DOHH2 (cell line): ENCODE results near the gene ZFAND2A.

Source experiments
- H3F3A ChIP-seq: fragments of 200-600 bp; sonication (generic), shearing (Covaris generic); 2 replicates; pipeline ENCODE4 v1.6.0; 2016; ENCODE audit warnings: antibody characterized with exemption, mild to moderate bottlenecking; ENCODE audit not compliant: control insufficient read depth, insufficient read depth
- H3K27ac ChIP-seq: fragments of 200-600 bp; sonication (generic); 2 replicates; pipeline ENCODE4 v1.5.1; 2014; ENCODE audit warnings: low read depth, mild to moderate bottlenecking, low read length, moderate library complexity
- H3K27me3 ChIP-seq: fragments of 200-600 bp; sonication (generic); 2 replicates; pipeline ENCODE4 v1.6.1; 2014; ENCODE audit warnings: mild to moderate bottlenecking, low read length, mixed read lengths; ENCODE audit not compliant: control insufficient read depth
- H3K36me3 ChIP-seq: fragments of 200-600 bp; sonication (generic); 2 replicates; pipeline ENCODE4 v1.6.1; 2014; ENCODE audit warnings: mild to moderate bottlenecking, low read length, moderate library complexity, mixed read lengths; ENCODE audit not compliant: control insufficient read depth
- H3K4me1 ChIP-seq: fragments of 200-600 bp; sonication (generic); 2 replicates; pipeline ENCODE4 v1.6.1; 2014; ENCODE audit warnings: mild to moderate bottlenecking, low read length, mixed read lengths; ENCODE audit not compliant: control insufficient read depth
- H3K4me2 ChIP-seq: fragments of 200-600 bp; sonication (generic); 2 replicates; pipeline ENCODE4 v1.6.0; 2014; ENCODE audit warnings: mild to moderate bottlenecking, low read length, moderate library complexity
- H3K4me3 ChIP-seq: fragments of 200-600 bp; sonication (generic); 2 replicates; pipeline ENCODE4 v1.5.1; 2014; ENCODE audit warnings: mild to moderate bottlenecking, low read length, mixed read lengths
- H3K79me2 ChIP-seq: fragments of 200-600 bp; sonication (generic); 2 replicates; pipeline ENCODE4 v1.6.1; 2014; ENCODE audit warnings: mild to moderate bottlenecking, low read length, mixed read lengths; ENCODE audit not compliant: control insufficient read depth
- H3K9me2 ChIP-seq: fragments of 200-600 bp; sonication (generic); replicated peaks from 2 replicates; pipeline ENCODE4 v1.6.1; 2014; ENCODE audit warnings: mild to moderate bottlenecking, low read length, mixed read lengths; ENCODE audit not compliant: control insufficient read depth
- H3K9me3 ChIP-seq: fragments of 200-600 bp; sonication (generic); 2 replicates; pipeline ENCODE4 v1.6.1; 2014; ENCODE audit warnings: antibody characterized with exemption, low read length, mixed read lengths; ENCODE audit not compliant: control insufficient read depth, insufficient read depth
- H4K20me1 ChIP-seq: fragments of 200-600 bp; sonication (generic); 2 replicates; pipeline ENCODE4 v1.6.0; 2014; ENCODE audit warnings: low read depth, mild to moderate bottlenecking, antibody characterized with exemption, low read length, moderate library complexity; ENCODE audit not compliant: control insufficient read depth, insufficient read depth
- CTCF ChIP-seq: fragments of 200-600 bp; sonication (generic); IDR thresholded peaks from one replicate; pipeline ENCODE4 v1.5.1; 2014; ENCODE audit warnings: antibody characterized with exemption, mild to moderate bottlenecking, low read depth, low read length; ENCODE audit not compliant: poor library complexity, severe bottlenecking
- EZH2phosphoT487 ChIP-seq: fragments of 200-600 bp; sonication (generic); IDR thresholded peaks from 2 replicates; pipeline ENCODE4 v1.6.1; 2017; ENCODE audit warnings: borderline replicate concordance, mild to moderate bottlenecking, antibody characterized with exemption, low read length, moderate library complexity, mixed read lengths

Gene ZFAND2A

GRCh38 chr7:1110358-1110757, 49.6 kb downstream of the ZFAND2A start:
- Histone ChIP-seq H3K4me1 (peaks cover 20% of the 10 kb centered on the region), H3K36me3 (peaks cover 6% of the 10 kb centered on the region; the same call in 1 of the 2 replicates), H3F3A (peaks cover 6% of the 10 kb centered on the region; the same call in 1 of the 2 replicates), H3K9me2 (no peaks in the 10 kb centered on the region), H3K4me3 (no peak overlapping the region), H4K20me1 (no peaks in the 10 kb centered on the region), H3K9me3 (no peaks in the 10 kb centered on the region), H3K4me2 (no peak overlapping the region), H3K27ac (no peak overlapping the region), H3K27me3 (no peaks in the 10 kb centered on the region), H3K79me2 (peaks cover 22% of the 10 kb centered on the region)
- no peak for TF ChIP-seq EZH2phosphoT487
- TF ChIP-seq CTCF: no peak

GRCh38 chr7:1109581-1110310, 50.2 kb downstream of the ZFAND2A start:
- H4K20me1 ChIP-seq: no peaks in the 10 kb centered on the region
- TF ChIP-seq CTCF: no peak
- H3K79me2 ChIP-seq: peaks cover 27% of the 10 kb centered on the region
- H3K27me3 ChIP-seq: no peaks in the 10 kb centered on the region
- H3K36me3 ChIP-seq: peaks cover 6% of the 10 kb centered on the region
- peaks cover 11% of the 10 kb centered on the region; the same call in 1 of the 2 replicates for H3F3A ChIP-seq
- H3K4me1 ChIP-seq: peaks cover 26% of the 10 kb centered on the region
- no peak overlapping the region for H3K27ac ChIP-seq
- H3K9me3 ChIP-seq: no peaks in the 10 kb centered on the region
- no peak overlapping the region for H3K4me3 ChIP-seq
- no peak overlapping the region for H3K4me2 ChIP-seq
- H3K9me2 ChIP-seq: no peaks in the 10 kb centered on the region

GRCh38 chr7:1108264-1108920, 51.6 kb downstream of the ZFAND2A start:
- Histone ChIP-seq H3K27me3 (no peaks in the 10 kb centered on the region), H3K27ac (no peak overlapping the region), H3K9me2 (no peaks in the 10 kb centered on the region), H3K36me3 (peaks cover 9% of the 10 kb centered on the region), H4K20me1 (no peaks in the 10 kb centered on the region), H3K79me2 (peaks cover 41% of the 10 kb centered on the region), H3K4me1 (peaks cover 40% of the 10 kb centered on the region), H3K4me2 (no peak overlapping the region), H3K9me3 (no peaks in the 10 kb centered on the region), H3K4me3 (no peak overlapping the region), H3F3A (peaks cover 13% of the 10 kb centered on the region; the same call in 1 of the 2 replicates)
- TF ChIP-seq CTCF (no peak), EZH2phosphoT487 (no peak)
